ENCODE results near the gene VMAC. TPM values are rescaled to one million over a fixed set of nuclear protein-coding genes. Genes with fewer than 3 reads are reported as not detected.

Gene VMAC
- total RNA-seq, 1 donor from 2014 or later, result 3.1 TPM

DNA sequence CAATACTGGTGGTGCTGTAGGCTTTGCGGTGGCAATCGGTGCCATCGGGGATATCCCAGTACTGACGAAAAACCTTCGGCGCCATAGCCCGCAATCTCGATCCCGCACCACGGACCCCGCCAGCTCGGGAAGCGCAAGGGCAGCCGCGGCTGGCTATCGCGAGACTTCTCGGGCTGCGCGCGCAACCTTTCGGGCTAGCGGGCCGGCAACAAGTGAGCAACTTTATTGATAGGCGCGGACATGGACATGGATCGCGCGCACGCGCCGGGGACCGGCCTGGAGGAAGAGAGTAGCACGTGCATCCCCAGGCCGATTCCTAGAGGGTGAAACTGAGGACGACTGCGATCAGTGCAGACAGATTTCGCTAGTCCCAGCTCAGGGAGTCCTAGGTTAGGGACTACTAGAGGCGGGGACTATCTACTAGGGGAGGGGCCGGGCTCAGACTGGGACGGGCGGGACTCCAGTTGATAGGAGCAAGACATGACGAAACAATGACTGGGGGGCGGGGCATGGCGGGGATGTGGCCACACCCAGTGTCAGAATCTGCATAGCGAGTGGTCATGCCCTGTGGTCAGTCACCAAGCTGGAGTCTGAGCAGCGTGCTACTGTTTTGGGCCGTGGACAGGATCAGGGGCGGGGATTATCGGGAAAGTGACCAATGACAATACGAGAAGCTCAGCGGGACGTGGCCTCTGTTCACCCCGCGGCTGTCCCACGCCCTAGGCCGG lies 884 bp upstream of the VMAC start, which contains the start of gene NDUFA11:
NDUFA11 (minus strand) TSS at position 167 of the 728 bp plus-strand sequence; CDS start at position 85, 82 bp downstream.
- intact Hi-C loops (cut with micrococcal nuclease), result loop anchor here (1.0 to 5.0 kb wide), 6 partner anchors 49 to 183 kb away; partner anchors contain the start of genes CATSPERD, DUS3L, LONP1 and RANBP3
- DNase-seq (ENCODE audit: low spot score), result peak; percentile 96
- Mint-ChIP-seq H3K4me1 (ENCODE audit: low read depth) (peaks cover 19% of the 10 kb centered on the region), H3K9me3 (no peaks in the 10 kb centered on the region), H3K27me3 (ENCODE audit: low read depth) (no peaks in the 10 kb centered on the region), H3K4me3 (ENCODE audit: low read depth) (peak within 1 kb of the TSS; percentile 97), H3K27ac (peak within 1 kb of the TSS; percentile 97), H3K36me3 (ENCODE audit: low read depth) (peaks cover 20% of the 10 kb centered on the region)

DNA sequence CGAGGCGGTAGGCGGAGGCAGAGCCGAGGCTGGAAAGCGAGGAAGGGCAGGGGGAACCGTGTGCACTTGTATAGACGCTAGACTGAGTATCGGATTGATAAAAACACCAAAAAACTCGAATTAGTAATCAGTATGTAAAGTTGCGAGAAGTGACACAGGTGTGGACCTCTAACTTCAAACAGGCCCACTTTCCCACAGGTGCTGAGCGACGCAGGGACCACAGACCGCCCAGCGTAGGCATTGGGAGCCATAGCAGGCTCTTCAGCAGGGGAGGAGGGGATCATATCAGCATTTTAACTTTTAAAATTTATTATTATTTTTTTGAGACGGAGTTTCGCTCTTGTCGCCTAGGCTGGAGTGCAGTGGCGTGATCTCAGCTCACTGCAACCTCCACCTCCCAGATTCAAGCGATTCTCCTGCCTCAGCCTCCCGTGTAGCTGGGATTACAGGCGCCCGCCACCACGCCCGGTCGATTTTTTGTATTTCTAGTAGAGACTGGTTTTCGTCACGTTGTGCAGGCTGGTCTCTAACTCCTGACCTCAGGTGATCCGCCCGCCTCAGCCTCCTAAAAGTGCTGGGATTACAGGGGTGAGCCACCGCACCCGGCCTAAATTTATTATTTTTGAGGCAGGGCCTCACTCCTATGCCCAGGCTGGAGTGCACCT lies 574 bp downstream of the VMAC start:
- H3K4me1 Mint-ChIP-seq (ENCODE audit: low read depth), result peaks cover 19% of the 10 kb centered on the region
- no peak for DNase-seq (ENCODE audit: low spot score)
- H3K27me3 Mint-ChIP-seq (ENCODE audit: low read depth), result no peaks in the 10 kb centered on the region
- peak overlapping the region; percentile 97 for H3K4me3 Mint-ChIP-seq (ENCODE audit: low read depth)
- H3K36me3 Mint-ChIP-seq (ENCODE audit: low read depth), result peaks cover 18% of the 10 kb centered on the region
- intact Hi-C loops (cut with micrococcal nuclease), result loop anchor here (2.0 kb wide), 1 partner anchor 48 kb away; no protein-coding TSS in a partner anchor
- H3K27ac Mint-ChIP-seq, result no peak overlapping the region
- no peaks in the 10 kb centered on the region for H3K9me3 Mint-ChIP-seq

DNA sequence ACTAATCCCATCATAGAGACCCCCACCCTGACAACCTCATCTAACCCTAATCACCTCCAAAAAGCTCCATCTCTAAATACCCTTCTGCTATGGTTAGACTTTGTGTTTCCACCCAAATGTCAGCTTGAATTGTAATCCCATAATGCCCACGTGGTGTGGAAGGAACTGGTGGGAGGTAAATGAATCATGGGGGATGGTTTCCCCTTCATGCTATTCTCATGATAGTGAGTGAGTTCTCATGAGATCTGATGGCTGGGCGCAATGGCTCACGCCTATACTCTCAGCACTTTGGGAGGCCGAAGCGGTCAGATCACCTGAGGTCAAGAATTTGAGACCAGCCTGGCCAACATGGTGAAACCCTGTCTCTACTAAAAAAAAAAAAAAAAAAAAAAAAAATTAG lies 2.6 kb downstream of the VMAC start:
- H3K4me3 Mint-ChIP-seq (ENCODE audit: low read depth), result peak overlapping the region; percentile 26
- no peaks in the 10 kb centered on the region for H3K27me3 Mint-ChIP-seq (ENCODE audit: low read depth)
- intact Hi-C loops (cut with micrococcal nuclease), result no loop called here
- DNase-seq (ENCODE audit: low spot score), result no peak
- H3K9me3 Mint-ChIP-seq, result no peaks in the 10 kb centered on the region
- H3K4me1 Mint-ChIP-seq (ENCODE audit: low read depth), result peaks cover 14% of the 10 kb centered on the region
- H3K36me3 Mint-ChIP-seq (ENCODE audit: low read depth), result peaks cover 11% of the 10 kb centered on the region
- peak overlapping the region; percentile 20 for H3K27ac Mint-ChIP-seq

DNA sequence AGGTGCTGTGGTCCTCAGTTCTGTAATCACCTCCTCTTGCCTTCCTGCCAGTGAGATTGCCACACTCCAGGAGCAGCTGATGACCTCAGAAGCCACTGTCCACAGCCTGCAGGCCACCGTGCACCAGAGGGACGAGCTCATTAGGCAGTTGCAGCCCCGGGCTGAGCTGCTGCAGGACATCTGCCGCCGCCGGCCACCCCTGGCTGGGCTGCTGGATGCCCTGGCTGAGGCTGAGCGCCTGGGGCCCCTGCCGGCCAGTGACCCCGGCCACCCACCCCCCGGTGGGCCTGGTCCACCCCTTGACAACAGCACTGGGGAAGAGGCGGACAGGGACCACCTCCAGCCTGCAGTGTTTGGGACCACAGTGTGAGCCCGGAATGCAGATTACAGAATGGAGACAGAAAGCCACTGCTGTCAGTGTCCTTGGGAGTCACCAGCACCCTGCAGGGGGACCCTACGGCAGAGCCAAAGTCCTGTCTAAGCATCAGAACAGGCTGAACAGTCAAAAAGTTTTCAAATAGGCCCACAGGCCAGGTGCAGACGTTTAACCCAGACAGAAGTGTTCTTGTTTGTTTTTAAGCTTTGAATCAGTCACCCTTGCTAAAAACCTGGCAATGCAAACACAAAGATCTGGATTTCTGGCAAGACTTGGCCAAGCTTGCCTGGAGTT lies 4.2 kb downstream of the VMAC start:
- no peak overlapping the region for H3K4me3 Mint-ChIP-seq (ENCODE audit: low read depth)
- no peaks in the 10 kb centered on the region for H3K27me3 Mint-ChIP-seq (ENCODE audit: low read depth)
- peaks cover 9% of the 10 kb centered on the region for H3K4me1 Mint-ChIP-seq (ENCODE audit: low read depth)
- intact Hi-C loops (cut with micrococcal nuclease), result no loop called here
- no peak for DNase-seq (ENCODE audit: low spot score)
- peaks cover 6% of the 10 kb centered on the region for H3K36me3 Mint-ChIP-seq (ENCODE audit: low read depth)
- no peaks in the 10 kb centered on the region for H3K9me3 Mint-ChIP-seq
- no peak overlapping the region for H3K27ac Mint-ChIP-seq

DNA sequence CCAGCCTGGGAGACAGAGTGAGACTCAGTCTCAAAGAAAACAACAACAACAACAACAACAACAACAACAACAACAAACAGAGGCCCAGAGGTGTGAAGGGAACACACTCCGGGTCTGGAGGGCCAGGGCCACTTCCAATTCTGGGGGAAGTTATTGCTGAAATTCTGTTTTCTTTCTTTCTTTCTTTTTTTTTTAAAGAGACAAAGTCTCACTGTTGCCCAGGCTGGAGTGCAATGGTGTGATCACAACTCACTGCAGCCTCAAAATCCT lies 5.9 kb downstream of the VMAC start:
- peaks cover 9% of the 10 kb centered on the region for H3K4me1 Mint-ChIP-seq (ENCODE audit: low read depth)
- peaks cover 6% of the 10 kb centered on the region for H3K36me3 Mint-ChIP-seq (ENCODE audit: low read depth)
- no peak overlapping the region for H3K4me3 Mint-ChIP-seq (ENCODE audit: low read depth)
- no peaks in the 10 kb centered on the region for H3K9me3 Mint-ChIP-seq
- intact Hi-C loops (cut with micrococcal nuclease), result no loop called here
- no peak for DNase-seq (ENCODE audit: low spot score)
- no peak overlapping the region for H3K27ac Mint-ChIP-seq
- H3K27me3 Mint-ChIP-seq (ENCODE audit: low read depth), result no peaks in the 10 kb centered on the region

DNA sequence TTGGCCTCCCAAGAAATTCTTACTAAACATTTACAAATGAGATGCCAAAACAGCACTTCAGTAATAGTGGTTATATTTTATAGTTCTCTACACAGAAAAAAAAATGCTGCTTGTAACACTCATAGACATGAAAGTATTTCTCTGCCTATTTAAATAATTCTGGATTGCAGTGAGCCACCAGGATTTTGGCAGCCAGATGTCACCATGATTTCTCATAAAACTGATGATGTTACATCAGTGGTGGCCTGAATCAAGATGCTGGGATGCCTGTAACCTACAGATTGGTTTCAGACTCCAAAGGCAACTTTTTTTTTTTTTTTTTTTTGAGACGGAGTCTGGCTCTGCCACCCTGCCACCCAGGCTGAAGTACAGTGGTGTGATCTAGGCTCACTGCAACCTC lies 6.7 kb downstream of the VMAC start:
- H3K4me3 Mint-ChIP-seq (ENCODE audit: low read depth), result no peak overlapping the region
- peaks cover 13% of the 10 kb centered on the region for H3K36me3 Mint-ChIP-seq (ENCODE audit: low read depth)
- no peaks in the 10 kb centered on the region for H3K27me3 Mint-ChIP-seq (ENCODE audit: low read depth)
- H3K4me1 Mint-ChIP-seq (ENCODE audit: low read depth), result peaks cover 5% of the 10 kb centered on the region
- no peak for DNase-seq (ENCODE audit: low spot score)
- no peaks in the 10 kb centered on the region for H3K9me3 Mint-ChIP-seq
- intact Hi-C loops (cut with micrococcal nuclease), result no loop called here
- no peak overlapping the region for H3K27ac Mint-ChIP-seq

DNA sequence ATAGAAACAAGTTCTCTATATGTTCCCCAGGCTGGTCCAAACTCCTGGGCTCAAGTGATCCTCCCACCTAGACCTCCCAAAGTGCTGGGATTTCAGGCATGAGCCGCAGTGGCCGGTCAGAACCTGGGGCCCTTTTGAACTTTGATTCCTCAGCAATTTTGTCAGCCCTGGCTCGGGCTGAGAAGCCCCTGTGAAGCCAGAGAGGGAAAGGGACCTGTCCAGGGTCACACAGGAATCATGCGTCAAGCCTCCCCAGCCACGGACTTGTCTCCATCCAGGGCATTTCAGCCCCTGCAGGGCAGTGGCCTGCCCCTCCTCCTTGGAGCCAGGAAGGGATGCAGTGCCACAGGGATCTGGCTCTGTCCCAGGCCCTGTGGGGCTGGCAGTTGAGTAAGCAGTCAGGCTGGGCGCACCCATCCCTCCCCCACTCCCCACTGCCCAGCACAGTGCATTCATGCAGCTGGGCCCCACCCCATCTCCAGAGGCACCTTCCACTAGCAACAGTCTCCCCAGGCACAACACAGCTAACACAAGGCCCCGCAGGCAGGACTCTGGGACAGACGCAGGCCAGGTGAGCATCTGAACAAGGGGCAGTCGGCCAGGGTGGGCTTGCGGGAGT lies 9.2 kb downstream of the VMAC start, which contains the start of gene CAPS:
CAPS (plus strand) TSS at position 516 of the 619 bp plus-strand sequence. CDS start 153 bp downstream, outside the sequence.
- Mint-ChIP-seq H3K4me3 (ENCODE audit: low read depth) (no peak within 1 kb of the TSS), H3K4me1 (ENCODE audit: low read depth) (no peaks in the 10 kb centered on the region), H3K9me3 (no peaks in the 10 kb centered on the region), H3K27ac (no peak within 1 kb of the TSS), H3K36me3 (ENCODE audit: low read depth) (peaks cover 23% of the 10 kb centered on the region), H3K27me3 (ENCODE audit: low read depth) (no peaks in the 10 kb centered on the region)
- DNase-seq (ENCODE audit: low spot score), result no peak
- intact Hi-C loops (cut with micrococcal nuclease), result no loop called here

DNA sequence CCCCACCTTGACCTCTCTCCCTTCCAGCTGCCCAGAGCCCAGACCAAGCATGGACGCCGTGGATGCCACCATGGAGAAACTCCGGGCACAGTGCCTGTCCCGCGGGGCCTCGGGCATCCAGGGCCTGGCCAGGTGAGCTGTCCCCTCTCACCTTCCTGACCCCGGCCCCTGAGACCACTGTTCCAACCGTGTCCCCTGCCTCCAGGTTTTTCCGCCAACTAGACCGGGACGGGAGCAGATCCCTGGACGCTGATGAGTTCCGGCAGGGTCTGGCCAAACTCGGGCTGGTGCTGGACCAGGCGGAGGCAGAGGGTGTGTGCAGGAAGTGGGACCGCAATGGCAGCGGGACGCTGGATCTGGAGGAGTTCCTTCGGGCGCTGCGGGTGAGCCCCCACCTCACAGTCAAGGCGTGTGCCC lies 9.7 kb downstream of the VMAC start:
- H3K4me3 Mint-ChIP-seq (ENCODE audit: low read depth), result no peak overlapping the region
- no peaks in the 10 kb centered on the region for H3K9me3 Mint-ChIP-seq

DNA sequence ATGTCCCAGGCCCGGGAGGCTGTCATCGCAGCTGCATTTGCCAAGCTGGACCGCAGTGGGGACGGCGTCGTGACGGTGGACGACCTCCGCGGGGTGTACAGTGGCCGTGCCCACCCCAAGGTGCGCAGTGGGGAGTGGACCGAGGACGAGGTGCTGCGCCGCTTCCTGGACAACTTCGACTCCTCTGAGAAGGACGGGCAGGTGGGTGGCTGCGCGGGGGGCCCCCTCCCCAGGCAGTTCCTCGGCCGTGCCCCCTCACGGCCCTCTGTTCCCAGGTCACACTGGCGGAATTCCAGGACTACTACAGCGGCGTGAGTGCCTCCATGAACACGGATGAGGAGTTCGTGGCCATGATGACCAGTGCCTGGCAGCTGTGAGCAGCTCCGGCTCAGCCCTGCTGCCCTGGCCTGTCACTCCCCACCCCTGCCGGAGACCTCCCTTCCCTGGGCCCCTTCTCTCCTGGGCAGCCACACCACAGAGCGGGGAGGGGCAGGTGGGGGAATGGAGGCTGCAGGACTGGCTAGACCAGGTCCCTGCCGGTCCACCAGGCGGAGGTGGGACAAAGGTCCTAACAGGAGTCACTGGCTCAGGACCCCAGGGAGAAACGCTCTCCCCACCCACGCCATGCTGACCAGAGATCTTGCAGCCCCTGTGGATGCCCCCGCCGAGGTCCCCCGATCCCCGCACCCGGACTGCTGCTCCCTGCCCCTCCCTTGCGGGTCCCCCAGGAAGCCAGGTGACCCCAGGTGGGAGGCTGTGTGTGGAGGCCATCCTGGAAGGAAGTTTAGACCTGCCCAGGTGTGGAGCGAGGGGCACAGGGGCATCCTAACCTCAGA lies 10.5 kb downstream of the VMAC start:
- Mint-ChIP-seq H3K4me1 (ENCODE audit: low read depth) (no peaks in the 10 kb centered on the region), H3K36me3 (ENCODE audit: low read depth) (peaks cover 22% of the 10 kb centered on the region), H3K27me3 (ENCODE audit: low read depth) (no peaks in the 10 kb centered on the region), H3K27ac (no peak overlapping the region), H3K4me3 (ENCODE audit: low read depth) (no peak overlapping the region), H3K9me3 (no peaks in the 10 kb centered on the region)
- intact Hi-C loops (cut with micrococcal nuclease), result no loop called here
- DNase-seq (ENCODE audit: low spot score), result no peak

More for the DNA sequence above, 9.7 kb downstream of the VMAC start:
- no peak overlapping the region for H3K27ac Mint-ChIP-seq
- no peak for DNase-seq (ENCODE audit: low spot score)
- no peaks in the 10 kb centered on the region for H3K27me3 Mint-ChIP-seq (ENCODE audit: low read depth)
- peaks cover 25% of the 10 kb centered on the region for H3K36me3 Mint-ChIP-seq (ENCODE audit: low read depth)
- H3K4me1 Mint-ChIP-seq (ENCODE audit: low read depth), result no peaks in the 10 kb centered on the region
- intact Hi-C loops (cut with micrococcal nuclease), result no loop called here

DNA sequence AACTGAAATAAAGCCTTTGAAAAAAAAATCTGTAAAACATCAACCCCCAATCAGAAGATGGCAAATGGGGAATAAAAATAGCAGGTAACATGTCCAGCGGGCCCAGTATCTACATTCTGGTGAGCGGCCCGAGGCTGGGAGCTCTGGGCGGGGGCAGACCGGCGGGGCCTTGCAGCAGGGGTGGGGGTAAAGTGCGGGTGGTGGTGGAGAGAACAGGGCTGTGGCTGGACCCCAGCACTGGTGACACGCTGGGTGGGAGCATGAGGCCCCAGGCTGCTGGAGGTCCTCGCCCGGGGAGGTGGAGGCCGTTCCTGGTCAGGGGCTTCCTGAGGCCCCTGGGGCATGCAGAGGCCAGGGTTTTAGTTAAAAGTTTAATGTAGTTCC lies 11.1 kb downstream of the VMAC start:
- Mint-ChIP-seq H3K4me1 (ENCODE audit: low read depth) (no peaks in the 10 kb centered on the region), H3K9me3 (no peaks in the 10 kb centered on the region), H3K27ac (no peak overlapping the region), H3K4me3 (ENCODE audit: low read depth) (no peak overlapping the region), H3K27me3 (ENCODE audit: low read depth) (no peaks in the 10 kb centered on the region), H3K36me3 (ENCODE audit: low read depth) (peaks cover 23% of the 10 kb centered on the region)
- intact Hi-C loops (cut with micrococcal nuclease), result no loop called here
- DNase-seq (ENCODE audit: low spot score), result no peak

DNA sequence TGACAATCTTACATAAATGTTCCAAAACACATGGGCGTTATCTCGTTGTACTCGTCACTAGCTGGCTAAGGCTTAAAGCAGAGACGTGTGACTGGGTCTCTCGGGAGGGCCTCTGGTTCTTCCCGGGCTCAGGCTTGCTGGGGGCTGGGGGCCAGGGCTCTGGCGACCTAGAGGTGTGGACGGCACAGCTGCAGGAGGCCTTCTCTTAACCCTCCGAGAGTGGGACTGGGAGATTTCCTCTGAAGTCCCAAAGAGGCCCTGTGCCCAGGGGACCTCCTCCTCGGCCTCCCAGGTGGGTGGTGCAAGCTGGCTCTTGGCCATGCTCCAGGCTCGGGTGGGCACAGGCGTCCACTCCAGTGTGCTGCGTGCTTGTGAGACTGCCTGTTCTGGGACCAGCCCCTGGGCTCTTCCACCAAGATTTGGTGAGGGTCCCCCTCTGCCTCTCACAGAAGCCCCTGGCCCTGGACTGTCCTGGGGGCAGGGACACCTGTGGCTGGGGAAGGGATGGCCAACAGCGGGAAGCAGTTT lies 11.6 kb downstream of the VMAC start:
- H3K4me3 Mint-ChIP-seq (ENCODE audit: low read depth), result no peak overlapping the region
- H3K9me3 Mint-ChIP-seq, result no peaks in the 10 kb centered on the region
- H3K27me3 Mint-ChIP-seq (ENCODE audit: low read depth), result no peaks in the 10 kb centered on the region
- no peak overlapping the region for H3K27ac Mint-ChIP-seq
- no peaks in the 10 kb centered on the region for H3K4me1 Mint-ChIP-seq (ENCODE audit: low read depth)
- peaks cover 26% of the 10 kb centered on the region for H3K36me3 Mint-ChIP-seq (ENCODE audit: low read depth)
- intact Hi-C loops (cut with micrococcal nuclease), result no loop called here
- DNase-seq (ENCODE audit: low spot score), result no peak
